Endothelial cell of umbilical vein (primary cell): ENCODE measurements around the gene MBD5. TPM values are rescaled to one million over a fixed set of nuclear protein-coding genes. Genes with fewer than 3 reads are reported as not detected.
A peak's percentile ranks its signal among the peaks of the same experiment; 100 is the strongest.

Experiments used
- BruUV-seq: library from RNA; stranded (reverse); fragments of 400-500 nt; replicated peaks from 2 replicates; lab custom pipeline; 2021; lab: Mats Ljungman, UMichigan
- CTCF ChIA-PET: fragments of 300-600, 350-600 bp; sonication (Branson Sonifier 250); formaldehyde crosslinking; loops from one replicate; lab custom pipeline; 2021; ENCODE audit warnings: antibody characterized with exemption, inconsistent platforms; lab: Charles Lee
- POLR2A ChIA-PET: fragments of 300-600, 350-600 bp; sonication (Branson Sonifier 250); formaldehyde crosslinking; loops from one replicate; lab custom pipeline; 2021; ENCODE audit warnings: antibody characterized with exemption, inconsistent platforms; lab: Charles Lee
- DNase-seq: peaks from one replicate; pipeline ENCODE4 v3.0.0-alpha.2; 2011; ENCODE audit warnings: low read depth, low spot score
- FAIRE-seq: peaks from 2 replicates; lab custom pipeline; 2011; peaks lifted over from hg19 to GRCh38; lab: Jason Lieb, UNC
- H2AFZ ChIP-seq: 2 replicates; pipeline ENCODE4 v1.6.0; 2012; ENCODE audit warnings: low read depth, low read length, control low read depth, inconsistent platforms
- H3K27ac ChIP-seq: 2 replicates; pipeline ENCODE4 v1.5.1; 2011; ENCODE audit warnings: low read depth, mild to moderate bottlenecking, control low read depth, low read length, moderate library complexity; ENCODE audit not compliant: insufficient read depth
- H3K27me3 ChIP-seq, 2 experiments: 2 replicates each; pipeline versions ENCODE4 v1.6.0 to v1.6.1; 2011; ENCODE audit warnings: low read length in 2 of 2, mixed read lengths in 1 of 2; ENCODE audit not compliant: control insufficient read depth in 2 of 2, insufficient read depth in 2 of 2
- H3K36me3 ChIP-seq, 2 experiments: 2 replicates in 1 of 2; 3 replicates in 1 of 2; pipeline ENCODE4 v1.5.1; 2011; ENCODE audit warnings: low read length in 2 of 2, mild to moderate bottlenecking in 1 of 2, moderate library complexity in 1 of 2; ENCODE audit not compliant: control insufficient read depth in 2 of 2, insufficient read depth in 2 of 2; ENCODE audit errors: extremely low read depth in 1 of 2
- H3K4me1 ChIP-seq: 3 replicates; pipeline ENCODE4 v1.5.1; 2011; ENCODE audit warnings: mild to moderate bottlenecking, low read length; ENCODE audit not compliant: control insufficient read depth, insufficient read depth; ENCODE audit errors: extremely low read depth
- H3K4me2 ChIP-seq: 2 replicates; pipeline ENCODE4 v1.6.1; 2011; ENCODE audit warnings: low read length, control low read depth, mixed read lengths; ENCODE audit not compliant: insufficient read depth
- H3K4me3 ChIP-seq, 3 experiments: fragments of 200-600 bp in 1 of 3; sonication (generic), shearing (Covaris generic) in 1 of 3; replicated peaks in 1 of 3; 2 replicates each; pipeline ENCODE4 v1.5.1; 2011 to 2016; ENCODE audit warnings: control low read depth in 3 of 3, low read length in 3 of 3, mild to moderate bottlenecking in 2 of 3, inconsistent platforms in 1 of 3, low read depth in 1 of 3, moderate library complexity in 1 of 3; ENCODE audit not compliant: insufficient read depth in 1 of 3
- H3K79me2 ChIP-seq: 2 replicates; pipeline ENCODE4 v1.6.0; 2012; ENCODE audit warnings: low read length, inconsistent platforms; ENCODE audit not compliant: control insufficient read depth, insufficient read depth
- H3K9ac ChIP-seq: replicated peaks from 2 replicates; pipeline ENCODE3; 2011; ENCODE audit warnings: low read length, control low read depth; ENCODE audit not compliant: insufficient read depth; ENCODE audit errors: extremely low read depth
- H3K9me1 ChIP-seq: replicated peaks from 3 replicates; pipeline ENCODE4 v1.6.0; 2011; ENCODE audit warnings: mild to moderate bottlenecking, low read length; ENCODE audit not compliant: control insufficient read depth, insufficient read depth; ENCODE audit errors: extremely low read depth
- H3K9me3 ChIP-seq: replicated peaks from 2 replicates; pipeline ENCODE4 v1.5.1; 2012; ENCODE audit warnings: low read length, inconsistent platforms; ENCODE audit not compliant: control insufficient read depth, insufficient read depth
- H4K20me1 ChIP-seq: replicated peaks from 2 replicates; pipeline ENCODE3; 2011; ENCODE audit warnings: mild to moderate bottlenecking, low read length; ENCODE audit not compliant: control insufficient read depth, insufficient read depth; ENCODE audit errors: extremely low read depth
- CTCF ChIP-seq, 2 donors: IDR thresholded peaks; 1 replicate in 1 of 2; 2 replicates in 1 of 2; pipeline ENCODE4 v1.5.1; 2011; ENCODE audit warnings: low read length in 2 of 2, mild to moderate bottlenecking in 2 of 2, moderate library complexity in 2 of 2, control low read depth in 1 of 2, inconsistent platforms in 1 of 2, low read depth in 1 of 2; ENCODE audit not compliant: insufficient read depth in 1 of 2; ENCODE audit errors: extremely low read depth in 1 of 2
- FOS ChIP-seq: IDR thresholded peaks from 2 replicates; pipeline ENCODE4 v1.6.1; 2011; ENCODE audit warnings: mild to moderate bottlenecking, low read length, moderate library complexity, borderline replicate concordance; ENCODE audit not compliant: insufficient read depth
- JUN ChIP-seq: IDR thresholded peaks from 2 replicates; pipeline ENCODE4 v1.6.1; 2011; ENCODE audit warnings: borderline replicate concordance, low read depth; ENCODE audit not compliant: insufficient read length, insufficient read depth
- POLR2A ChIP-seq: IDR thresholded peaks from 2 replicates; pipeline ENCODE4 v1.6.1; 2012; ENCODE audit warnings: low read depth, mild to moderate bottlenecking, control low read depth, low read length
- dilution Hi-C: fragments of 300-500 bp; cut with MboI; formaldehyde crosslinking; loops from one replicate; pipeline ENCODE4 v1.15.0; 2019; ENCODE audit warnings: low sequenced_read_pairs; ENCODE audit not compliant: extremely low pct_ligation_motif_present
- intact Hi-C: fragments of 100-400 bp; cut with micrococcal nuclease; formaldehyde crosslinking; loops from one replicate; pipeline ENCODE4 v1.10.0; 2022
- polyA plus RNA-seq, 4 experiments: library from polyadenylated mRNA; depleted of rRNA in 3 of 4; stranded (reverse) in 3 of 4; unstranded in 1 of 4; fragments of >200 nt; gene quantifications; 2 replicates each; pipeline versions ENCODE4 v1.2.1 to v1.2.3, GENCODE V29; 2011 to 2012; ENCODE audit warnings: missing spikeins in 1 of 4
- total RNA-seq: library from RNA; stranded (reverse); gene quantifications from 2 replicates; pipeline ENCODE4 v1.2.3, GENCODE V29; 2021

Gene MBD5
- total and polyA plus RNA-seq, 2 donors (not counting 3 experiments of a cell fraction or from before 2014, with no cell fraction given): 11.3 to 37.0 TPM

- intact Hi-C loops: loop anchor here (1.0 to 5.0 kb wide), 7 partner anchors 308 to 1775 kb away; partner anchors contain the start of gene ORC4
- FAIRE-seq: no peak
- Histone ChIP-seq H3K4me3 (no peak overlapping the region), H3K27me3 (no peaks in the 10 kb centered on the region), H3K4me2 (peak overlapping the region; percentile 77), H4K20me1 (no peaks in the 10 kb centered on the region), H3K9ac (no peak overlapping the region), H3K36me3 (no peaks in the 10 kb centered on the region), H3K9me3 (no peaks in the 10 kb centered on the region), H3K9me1 (no peaks in the 10 kb centered on the region), H2AFZ (peak overlapping the region; percentile 98), H3K4me1 (peaks cover 5% of the 10 kb centered on the region), H3K79me2 (no peaks in the 10 kb centered on the region), H3K27ac (no peak overlapping the region)
- dilution Hi-C loops: no loop called here
- CTCF ChIA-PET: interaction anchor here (0.6 to 3.2 kb wide), 80 partner anchors 8 to 1775 kb away, joined by 3 to 174 read pairs (median 4); partner anchors contain the start of genes MBD5 and ORC4
- no peak for TF ChIP-seq FOS
- no peak for DNase-seq
- no TSS peak for BruUV-seq
- POLR2A ChIA-PET: no interaction called here
These were observed 488.0 kb downstream of the MBD5 start for GRCh38 chr2:148508878-148509287.

GRCh38 chr2:148509288-148509902 lies 488.5 kb downstream of the MBD5 start:
- peak; percentile 87 to 97 for TF ChIP-seq CTCF (IDR thresholded peaks at IDR 0.05; ENCODE audit: extremely low read depth in 1 of 2, insufficient read depth in 1 of 2, low read depth in 1 of 2, low read length in 2 of 2)
- no peak for TF ChIP-seq JUN
- TF ChIP-seq POLR2A: no peak
- Histone ChIP-seq H3K79me2 (no peaks in the 10 kb centered on the region), H3K27ac (no peak overlapping the region), H2AFZ (peak overlapping the region; percentile 98), H3K9ac (peak overlapping the region; percentile 46), H3K9me1 (no peaks in the 10 kb centered on the region), H3K4me3 (peak overlapping the region in 2 of 3 experiments; percentile 27 to 62), H3K4me2 (peak overlapping the region; percentile 77), H3K9me3 (no peaks in the 10 kb centered on the region), H3K27me3 (no peaks in the 10 kb centered on the region), H3K36me3 (no peaks in the 10 kb centered on the region), H4K20me1 (no peaks in the 10 kb centered on the region), H3K4me1 (peaks cover 5% of the 10 kb centered on the region)
- BruUV-seq: no TSS peak
- DNase-seq (peak; percentile 87), FAIRE-seq (peak; percentile 88)
- intact Hi-C loops (loop anchor here (1.0 to 5.0 kb wide), 7 partner anchors 308 to 1775 kb away; partner anchors contain the start of gene ORC4), dilution Hi-C loops (no loop called here)
- CTCF ChIA-PET: interaction anchor here (0.6 to 3.2 kb wide), 82 partner anchors 8 to 1776 kb away, joined by 3 to 174 read pairs (median 4); partner anchors contain the start of genes MBD5 and ORC4
- POLR2A ChIA-PET: no interaction called here
